GM12801 (cell line): ENCODE measurements around the gene ADAMTSL1.

Experiments used
- CTCF ChIP-seq: IDR thresholded peaks from one replicate; pipeline ENCODE4 v1.5.1; 2011; ENCODE audit warnings: control low read depth; ENCODE audit not compliant: insufficient read length; ENCODE audit errors: extremely low read depth

ADAMTSL1 gene

GRCh38 chr9:18703901-18704379 is 230.0 kb downstream of the ADAMTSL1 start:
- TF ChIP-seq CTCF, result no peak

GRCh38 chr9:18705796-18706392 is 231.9 kb downstream of the ADAMTSL1 start:
- no peak for TF ChIP-seq CTCF

- no peak for TF ChIP-seq CTCF
These were observed 232.7 kb downstream of the ADAMTSL1 start for GRCh38 chr9:18706648-18707047.

- no peak for TF ChIP-seq CTCF
These were observed 233.1 kb downstream of the ADAMTSL1 start for GRCh38 chr9:18707061-18707461.

GRCh38 chr9:18707489-18708205 is 233.7 kb downstream of the ADAMTSL1 start:
- no peak for TF ChIP-seq CTCF

GRCh38 chr9:18708429-18708828 is 234.5 kb downstream of the ADAMTSL1 start:
- TF ChIP-seq CTCF, result no peak

GRCh38 chr9:18710065-18710464 is 236.1 kb downstream of the ADAMTSL1 start:
- no peak for TF ChIP-seq CTCF
